ENCODE results near the gene EEF1G.
A peak's percentile ranks its signal among the peaks of the same experiment; 100 is the strongest.

Gene EEF1G

GRCh38 chr11:62538470-62539237 lies 35.0 kb downstream of the EEF1G start:
- peak; percentile 71 for DNase-seq

GRCh38 chr11:62536301-62536957 lies 37.3 kb downstream of the EEF1G start:
- DNase-seq = peak; percentile 68

GRCh38 chr11:62535802-62536201 lies 37.9 kb downstream of the EEF1G start:
- DNase-seq = no peak

GRCh38 chr11:62534779-62535545 lies 38.7 kb downstream of the EEF1G start:
- no peak for DNase-seq

- no peak for DNase-seq
These were observed 41.6 kb downstream of the EEF1G start for GRCh38 chr11:62532096-62532495.

GRCh38 chr11:62516736-62517371 lies 56.8 kb downstream of the EEF1G start:
- DNase-seq = no peak

GRCh38 chr11:62514151-62514550 lies 59.5 kb downstream of the EEF1G start:
- no peak for DNase-seq

- no peak for DNase-seq
These were observed 60.1 kb downstream of the EEF1G start for GRCh38 chr11:62513626-62514025.

- DNase-seq = no peak
These were observed 60.7 kb downstream of the EEF1G start for GRCh38 chr11:62512961-62513360.
